Dendritic cell treated with granulocyte-macrophage colony-stimulating factor and Interleukin-4, amounts not matched to agents 40 ng/mL and 50 ng/mL, for 4 days (primary cell): ENCODE results near the gene SPOP.
A peak's percentile ranks its signal among the peaks of the same experiment; 100 is the strongest.

Source experiments
- H3K27ac Mint-ChIP-seq: one replicate; pipeline ENCODE4 v1.8.0; 2022; ENCODE audit warnings: mild to moderate bottlenecking, mixed read lengths
- H3K27me3 Mint-ChIP-seq: one replicate; pipeline ENCODE4 v1.8.0; 2022; ENCODE audit warnings: mild to moderate bottlenecking, mixed read lengths
- H3K36me3 Mint-ChIP-seq: one replicate; pipeline ENCODE4 v1.8.0; 2022; ENCODE audit warnings: low read depth, mixed read lengths
- H3K4me1 Mint-ChIP-seq: one replicate; pipeline ENCODE4 v1.8.0; 2022; ENCODE audit warnings: low read depth, mixed read lengths
- H3K4me3 Mint-ChIP-seq: one replicate; pipeline ENCODE4 v1.8.0; 2022; ENCODE audit warnings: mild to moderate bottlenecking, moderate library complexity, mixed read lengths
- H3K9me3 Mint-ChIP-seq: one replicate; pipeline ENCODE4 v1.8.0; 2022; ENCODE audit warnings: mixed read lengths
- intact Hi-C: fragments of 100-400 bp; cut with micrococcal nuclease; formaldehyde crosslinking; loops from one replicate; pipeline ENCODE4 v1.15.0; 2022

Gene SPOP

GRCh38 chr17:49604314-49604869 lies 73.5 kb downstream of the SPOP start:
- peaks cover 35% of the 10 kb centered on the region for H3K4me1 Mint-ChIP-seq
- no peak overlapping the region for H3K27ac Mint-ChIP-seq
- no peaks in the 10 kb centered on the region for H3K9me3 Mint-ChIP-seq
- intact Hi-C loops, result no loop called here
- H3K4me3 Mint-ChIP-seq, result no peak overlapping the region
- peaks cover 95% of the 10 kb centered on the region for H3K36me3 Mint-ChIP-seq
- no peaks in the 10 kb centered on the region for H3K27me3 Mint-ChIP-seq

DNA sequence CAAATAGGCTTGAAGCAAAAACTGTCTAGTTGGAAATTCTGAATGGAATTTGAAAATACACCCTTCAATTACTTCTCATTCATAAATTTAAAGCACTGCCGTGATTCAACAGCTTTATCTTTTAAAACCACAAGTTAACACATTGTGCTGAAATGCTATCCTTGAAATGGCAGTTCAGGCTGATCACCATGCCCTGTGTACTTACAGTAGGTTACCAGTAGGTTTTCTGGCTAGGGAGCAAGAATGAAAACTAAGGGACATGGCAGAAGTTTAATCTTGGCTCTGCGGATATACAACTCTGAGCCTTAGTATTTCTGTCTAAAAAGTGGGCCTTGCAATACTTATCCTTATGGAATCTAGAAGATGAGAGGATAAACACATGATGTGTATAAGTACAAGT lies 74.2 kb downstream of the SPOP start:
- Mint-ChIP-seq H3K27me3 (no peaks in the 10 kb centered on the region), H3K4me1 (peaks cover 30% of the 10 kb centered on the region), H3K9me3 (no peaks in the 10 kb centered on the region), H3K27ac (no peak overlapping the region), H3K36me3 (peaks cover 95% of the 10 kb centered on the region), H3K4me3 (no peak overlapping the region)
- intact Hi-C loops, result no loop called here

- H3K27ac Mint-ChIP-seq, result peak overlapping the region; percentile 65
- intact Hi-C loops, result no loop called here
- H3K27me3 Mint-ChIP-seq, result no peaks in the 10 kb centered on the region
- no peaks in the 10 kb centered on the region for H3K9me3 Mint-ChIP-seq
- H3K4me3 Mint-ChIP-seq, result no peak overlapping the region
- peaks cover 95% of the 10 kb centered on the region for H3K36me3 Mint-ChIP-seq
- peaks cover 34% of the 10 kb centered on the region for H3K4me1 Mint-ChIP-seq
Measured at GRCh38 chr17:49603238-49603637, 74.7 kb downstream of the SPOP start.

DNA sequence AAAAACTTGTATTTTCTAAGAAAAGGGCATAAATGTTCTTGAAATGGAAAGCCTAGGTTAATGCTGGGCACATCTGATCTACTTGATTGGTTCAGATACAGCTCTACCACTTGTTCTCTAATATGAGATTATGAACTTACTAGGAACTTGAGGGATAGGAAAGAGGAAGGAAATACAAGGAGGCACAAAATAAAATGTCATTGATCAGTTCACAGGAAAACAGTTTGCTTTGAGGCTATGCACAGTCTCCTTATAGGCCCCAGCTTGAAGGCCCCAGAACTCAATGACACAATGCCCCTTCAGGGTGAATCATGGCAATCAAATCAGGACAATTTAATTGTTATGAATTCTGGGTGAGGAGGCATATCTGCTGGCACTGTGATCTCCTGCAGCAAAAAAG lies 75.1 kb downstream of the SPOP start:
- intact Hi-C loops, result no loop called here
- peak overlapping the region; percentile 30 for H3K4me3 Mint-ChIP-seq
- no peaks in the 10 kb centered on the region for H3K9me3 Mint-ChIP-seq
- peaks cover 39% of the 10 kb centered on the region for H3K4me1 Mint-ChIP-seq
- H3K36me3 Mint-ChIP-seq, result peaks cover 95% of the 10 kb centered on the region
- H3K27ac Mint-ChIP-seq, result peak overlapping the region; percentile 65
- H3K27me3 Mint-ChIP-seq, result no peaks in the 10 kb centered on the region

DNA sequence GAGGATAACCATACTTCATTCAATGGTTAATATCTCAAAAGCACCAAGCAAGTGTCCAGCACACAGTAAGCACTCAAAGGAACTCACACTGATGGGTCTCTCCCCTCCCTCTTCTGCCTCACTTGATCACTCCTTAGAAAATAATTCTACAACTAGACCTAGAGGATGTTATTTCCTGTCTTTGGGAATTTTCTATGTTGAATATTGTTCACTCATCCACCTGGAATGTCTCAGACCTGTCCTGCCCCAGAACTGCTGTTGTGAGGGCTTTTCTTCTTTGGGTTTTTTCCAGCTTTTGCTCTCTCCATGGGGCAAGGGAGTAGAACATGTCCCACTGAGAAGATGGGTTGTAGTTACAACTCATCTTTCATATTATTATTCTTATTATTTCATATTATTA lies 76.9 kb downstream of the SPOP start:
- peaks cover 55% of the 10 kb centered on the region for H3K4me1 Mint-ChIP-seq
- H3K4me3 Mint-ChIP-seq, result no peak overlapping the region
- intact Hi-C loops, result no loop called here
- H3K27me3 Mint-ChIP-seq, result no peaks in the 10 kb centered on the region
- peaks cover 95% of the 10 kb centered on the region for H3K36me3 Mint-ChIP-seq
- H3K9me3 Mint-ChIP-seq, result no peaks in the 10 kb centered on the region
- H3K27ac Mint-ChIP-seq, result no peak overlapping the region

DNA sequence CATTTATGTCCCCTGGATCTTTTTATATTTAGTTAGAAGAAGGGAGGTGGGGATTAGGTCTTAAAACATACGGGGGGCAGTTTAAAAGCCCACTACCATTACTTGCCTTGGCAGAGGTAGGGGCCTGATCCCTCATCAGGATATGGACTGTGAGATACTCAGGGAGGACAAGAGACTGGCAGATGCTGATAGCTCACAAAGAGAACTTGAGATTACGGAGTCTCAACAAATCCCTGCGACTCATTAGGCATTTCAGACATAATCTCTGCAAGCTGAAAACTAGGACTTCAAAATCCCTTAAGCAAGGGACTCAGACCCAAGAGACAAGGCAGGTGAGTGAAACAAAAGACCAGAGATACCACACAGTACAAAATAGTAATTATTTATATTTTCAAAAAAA lies 79.0 kb downstream of the SPOP start:
- intact Hi-C loops, result no loop called here
- Mint-ChIP-seq H3K4me3 (no peak overlapping the region), H3K4me1 (peaks cover 47% of the 10 kb centered on the region), H3K9me3 (no peaks in the 10 kb centered on the region), H3K27me3 (no peaks in the 10 kb centered on the region), H3K36me3 (peaks cover 87% of the 10 kb centered on the region), H3K27ac (no peak overlapping the region)

DNA sequence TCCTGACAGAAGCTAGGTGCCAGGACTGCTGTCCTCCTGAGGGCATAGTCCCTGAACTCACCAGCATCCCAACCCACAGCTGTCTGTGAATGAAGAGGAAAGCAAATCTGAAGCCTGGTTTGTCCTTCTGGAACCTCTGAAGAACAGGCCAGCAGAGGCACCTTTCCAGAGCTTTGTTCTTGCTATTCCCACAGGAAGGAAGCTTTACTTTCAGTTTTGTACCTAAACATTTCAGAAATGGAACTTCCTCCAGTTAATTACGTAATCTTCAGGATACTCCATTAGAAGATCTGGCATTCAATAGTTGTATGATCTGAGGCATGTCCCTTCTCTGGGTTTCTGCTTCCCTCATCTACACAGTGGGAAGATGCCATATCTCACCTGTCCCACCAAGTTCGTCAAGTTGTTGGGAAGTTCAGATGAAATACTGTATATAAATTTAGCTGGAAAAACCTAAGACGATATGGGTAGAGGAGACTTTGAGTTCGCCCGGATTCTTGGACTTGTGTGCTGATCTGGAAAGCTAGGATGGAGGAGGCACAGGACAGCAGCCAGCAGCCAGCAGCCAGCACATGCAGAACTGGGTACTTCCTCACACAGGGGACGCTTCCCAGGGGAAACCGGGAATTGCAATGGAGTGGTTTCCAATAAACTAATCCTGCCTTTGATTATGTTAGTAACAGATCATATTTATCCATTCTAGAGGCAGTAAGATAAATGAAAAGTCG lies 79.8 kb downstream of the SPOP start:
- peaks cover 39% of the 10 kb centered on the region for H3K4me1 Mint-ChIP-seq
- intact Hi-C loops, result no loop called here
- H3K36me3 Mint-ChIP-seq, result peaks cover 79% of the 10 kb centered on the region

DNA sequence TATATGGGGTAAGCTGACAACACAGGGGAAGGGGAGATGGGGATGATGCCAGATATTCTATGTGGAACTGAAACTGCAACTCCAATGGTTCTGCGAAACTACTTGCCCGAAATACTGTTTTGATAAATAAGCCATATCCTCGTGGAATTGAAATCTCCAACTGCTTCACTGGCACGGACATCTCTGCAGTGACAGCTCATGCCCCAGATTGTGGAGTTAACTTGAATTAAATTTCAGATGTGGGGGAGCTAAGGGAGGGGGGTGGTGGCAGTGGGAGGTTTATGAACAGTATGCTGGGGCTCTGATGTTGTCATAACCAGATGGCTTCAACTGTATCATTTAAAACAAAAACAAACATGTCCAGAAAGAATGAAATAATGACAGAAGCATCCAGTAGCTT lies 80.5 kb downstream of the SPOP start:
- Mint-ChIP-seq H3K9me3 (no peaks in the 10 kb centered on the region), H3K27ac (peak overlapping the region; percentile 58), H3K4me1 (peaks cover 32% of the 10 kb centered on the region), H3K4me3 (no peak overlapping the region), H3K36me3 (peaks cover 79% of the 10 kb centered on the region), H3K27me3 (no peaks in the 10 kb centered on the region)
- intact Hi-C loops, result no loop called here

More for the DNA sequence above, 79.8 kb downstream of the SPOP start:
- Mint-ChIP-seq H3K4me3 (no peak overlapping the region), H3K9me3 (no peaks in the 10 kb centered on the region), H3K27ac (peak overlapping the region; percentile 58), H3K27me3 (no peaks in the 10 kb centered on the region)

- Mint-ChIP-seq H3K4me1 (peaks cover 27% of the 10 kb centered on the region), H3K27ac (peak overlapping the region; percentile 58), H3K4me3 (no peak overlapping the region), H3K27me3 (no peaks in the 10 kb centered on the region), H3K9me3 (no peaks in the 10 kb centered on the region), H3K36me3 (peaks cover 80% of the 10 kb centered on the region)
- intact Hi-C loops, result no loop called here
Measured at GRCh38 chr17:49596613-49597244, 81.2 kb downstream of the SPOP start.

GRCh38 chr17:49595980-49596379 lies 81.9 kb downstream of the SPOP start:
- H3K4me1 Mint-ChIP-seq, result peaks cover 24% of the 10 kb centered on the region
- intact Hi-C loops, result no loop called here
- no peak overlapping the region for H3K27ac Mint-ChIP-seq
- peaks cover 80% of the 10 kb centered on the region for H3K36me3 Mint-ChIP-seq
- no peaks in the 10 kb centered on the region for H3K27me3 Mint-ChIP-seq
- no peaks in the 10 kb centered on the region for H3K9me3 Mint-ChIP-seq
- no peak overlapping the region for H3K4me3 Mint-ChIP-seq

- Mint-ChIP-seq H3K4me1 (peaks cover 24% of the 10 kb centered on the region), H3K27me3 (no peaks in the 10 kb centered on the region), H3K27ac (no peak overlapping the region), H3K36me3 (peaks cover 80% of the 10 kb centered on the region), H3K4me3 (no peak overlapping the region), H3K9me3 (no peaks in the 10 kb centered on the region)
- intact Hi-C loops, result no loop called here
Measured at GRCh38 chr17:49595328-49595727, 82.6 kb downstream of the SPOP start.

- Mint-ChIP-seq H3K36me3 (peaks cover 70% of the 10 kb centered on the region), H3K27me3 (no peaks in the 10 kb centered on the region), H3K4me3 (no peak overlapping the region), H3K9me3 (no peaks in the 10 kb centered on the region), H3K27ac (no peak overlapping the region), H3K4me1 (peaks cover 11% of the 10 kb centered on the region)
- intact Hi-C loops, result no loop called here
Measured at GRCh38 chr17:49592263-49592662, 85.6 kb downstream of the SPOP start.

DNA sequence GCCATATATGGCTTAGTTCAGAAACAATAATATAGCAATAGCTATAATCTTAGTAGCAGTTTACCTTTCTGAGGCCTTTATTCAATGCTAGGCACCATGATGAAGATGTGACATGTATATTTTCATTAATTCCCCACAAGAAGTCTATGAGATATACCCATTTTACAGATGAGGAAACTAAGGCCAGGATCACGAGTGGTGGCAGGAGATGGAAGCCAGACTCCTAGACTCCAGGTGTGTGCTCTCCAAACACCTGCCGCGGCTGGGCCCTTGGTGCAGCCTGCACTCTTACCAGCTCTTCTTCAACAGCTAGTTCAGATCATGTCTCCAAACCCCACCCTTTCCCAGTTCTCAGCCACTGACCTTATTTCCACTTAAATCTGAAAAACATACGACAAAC lies 87.0 kb downstream of the SPOP start:
- intact Hi-C loops, result no loop called here
- Mint-ChIP-seq H3K36me3 (peaks cover 57% of the 10 kb centered on the region), H3K4me3 (no peak overlapping the region), H3K27ac (no peak overlapping the region), H3K9me3 (no peaks in the 10 kb centered on the region), H3K27me3 (no peaks in the 10 kb centered on the region), H3K4me1 (no peaks in the 10 kb centered on the region)

DNA sequence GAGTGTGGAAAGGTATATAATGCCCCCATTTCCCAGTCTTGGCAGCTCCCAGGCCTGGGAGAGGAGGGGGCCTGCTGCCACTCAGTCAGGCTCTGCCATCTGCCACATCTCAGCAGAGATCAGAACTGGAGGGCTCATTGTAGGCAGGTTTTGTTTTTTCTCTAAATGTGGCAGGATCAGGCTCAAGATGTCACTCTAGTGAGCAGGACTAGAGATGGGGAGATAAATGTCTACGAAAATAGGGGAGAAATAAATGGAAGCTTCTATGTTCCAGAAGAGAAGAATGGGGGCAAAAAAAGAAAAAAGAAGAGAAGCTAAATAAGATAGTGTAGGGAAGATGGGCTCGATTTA lies 88.3 kb downstream of the SPOP start:
- no peaks in the 10 kb centered on the region for H3K4me1 Mint-ChIP-seq
- H3K9me3 Mint-ChIP-seq, result no peaks in the 10 kb centered on the region
- peaks cover 47% of the 10 kb centered on the region for H3K36me3 Mint-ChIP-seq
- no peak overlapping the region for H3K4me3 Mint-ChIP-seq
- intact Hi-C loops, result no loop called here
- no peak overlapping the region for H3K27ac Mint-ChIP-seq
- no peaks in the 10 kb centered on the region for H3K27me3 Mint-ChIP-seq
